ENCODE results near the gene TRIOBP. TPM values are rescaled to one million over a fixed set of nuclear protein-coding genes. Genes with fewer than 3 reads are reported as not detected.

The TRIOBP gene
- total and polyA plus RNA-seq, 2 donors (not counting 3 experiments of a cell fraction or from before 2014, with no cell fraction given): 60.6 to 104 TPM

DNA sequence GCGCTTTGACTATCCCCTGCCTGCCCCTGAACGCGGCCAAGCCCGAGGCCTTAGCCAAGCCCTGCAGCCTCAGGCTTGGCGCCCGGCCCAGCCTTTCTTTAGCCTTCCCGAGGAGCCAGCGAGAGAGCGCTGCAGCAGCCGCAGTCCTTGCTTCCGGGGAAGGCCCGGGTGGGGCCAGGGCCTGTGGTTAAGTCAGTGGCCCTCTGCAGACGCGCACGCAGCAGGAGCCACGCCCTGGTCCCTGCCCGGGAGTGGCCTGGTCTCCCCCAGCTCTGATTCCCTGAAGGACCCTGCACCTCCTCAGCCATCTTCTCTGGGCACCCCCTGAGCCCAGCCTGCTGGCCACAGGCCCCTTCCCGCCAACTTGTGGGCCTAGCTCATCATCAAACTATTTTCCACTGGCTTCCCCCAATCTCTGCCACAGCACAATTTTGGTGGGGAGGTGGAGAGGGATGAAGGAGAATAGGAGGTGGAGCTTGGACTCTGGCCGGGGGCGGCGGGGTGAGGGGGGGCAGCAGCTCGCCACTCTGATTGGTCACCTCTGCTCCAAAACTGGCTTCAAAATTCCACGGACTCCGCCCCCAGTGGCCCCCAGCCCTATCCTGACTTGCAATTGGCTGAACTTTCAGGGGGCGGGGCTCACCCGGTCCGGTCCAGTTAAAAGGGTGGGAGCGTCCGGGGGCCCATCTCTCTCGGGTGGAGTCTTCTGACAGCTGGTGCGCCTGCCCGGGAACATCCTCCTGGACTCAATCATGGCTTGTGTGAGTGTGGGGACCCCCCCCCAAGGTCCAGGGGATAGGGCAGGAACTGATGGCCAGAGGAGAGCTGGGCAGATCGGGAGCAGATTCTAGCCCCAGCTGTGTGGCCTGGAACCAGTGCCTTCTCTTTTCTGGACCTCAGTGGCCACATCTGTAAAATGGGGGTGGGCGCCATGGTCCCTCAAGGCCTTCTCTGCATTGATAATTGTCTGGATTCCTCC lies 21.6 kb upstream of the TRIOBP start, which contains the start of gene LGALS1:
LGALS1 (plus strand) TSS at position 686 of the 979 bp plus-strand sequence; CDS start at position 753, 67 bp downstream.
- ChIA-PET CTCF (interaction anchor here (0.7 to 4.0 kb wide), 6 partner anchors 13 to 83 kb away, joined by 3 to 70 read pairs (median 10); partner anchors contain the start of gene PDXP), POLR2A (interaction anchor here (0.6 to 1.6 kb wide), 4 partner anchors 11 to 36 kb away, joined by 3 to 8 read pairs (median 6); partner anchors contain the start of genes NOL12, PDXP and SH3BP1)
- peaks cover 9% of the 10 kb centered on the region for H3K4me1 ChIP-seq (ENCODE audit: control insufficient read depth, extremely low read depth, insufficient read depth, low read length)
- no peaks in the 10 kb centered on the region for H3K27me3 ChIP-seq (ENCODE audit: control insufficient read depth in 2 of 2, insufficient read depth in 2 of 2, low read length in 2 of 2)
- BruUV-seq (replicated peaks): TSS peak; percentile 78
- peak within 1 kb of the TSS; percentile 54 for H3K9ac ChIP-seq (replicated peaks; ENCODE audit: extremely low read depth, insufficient read depth, low read length)
- peak within 1 kb of the TSS; percentile 79 for H3K4me2 ChIP-seq (ENCODE audit: insufficient read depth, low read length)
- dilution Hi-C loops (cut with MboI; ENCODE audit: extremely low pct_ligation_motif_present, low sequenced_read_pairs) (no loop called here), intact Hi-C loops (cut with micrococcal nuclease) (loop anchor here (1.0 to 5.0 kb wide), 5 partner anchors 17 to 117 kb away; partner anchors contain the start of genes CDC42EP1 and PDXP)
- H3K27ac ChIP-seq (ENCODE audit: insufficient read depth, low read depth, low read length): peak within 1 kb of the TSS; percentile 81
- H3K9me3 ChIP-seq (replicated peaks; ENCODE audit: control insufficient read depth, insufficient read depth, low read length): no peaks in the 10 kb centered on the region
- peaks cover 28% of the 10 kb centered on the region for H3K79me2 ChIP-seq (ENCODE audit: control insufficient read depth, insufficient read depth, low read length)
- H3K4me3 ChIP-seq (replicated peaks in 1 of 3; ENCODE audit: insufficient read depth in 1 of 3, low read depth in 1 of 3, low read length in 3 of 3): peak within 1 kb of the TSS; percentile 63 to 76 (median 66)
- H3K36me3 ChIP-seq (ENCODE audit: control insufficient read depth in 2 of 2, extremely low read depth in 1 of 2, insufficient read depth in 2 of 2, low read length in 2 of 2): peaks cover 7 to 8% of the 10 kb centered on the region in 2 experiments
- H4K20me1 ChIP-seq (replicated peaks; ENCODE audit: control insufficient read depth, extremely low read depth, insufficient read depth, low read length): no peaks in the 10 kb centered on the region
- peak within 1 kb of the TSS; percentile 16 for H2AFZ ChIP-seq (ENCODE audit: low read depth, low read length)
- TF ChIP-seq MYC (IDR thresholded peaks at IDR 0.05; ENCODE audit: low read depth, low read length) (no peak), JUN (IDR thresholded peaks at IDR 0.05; ENCODE audit: borderline replicate concordance, insufficient read depth, insufficient read length, low read depth) (no peak), EZH2 (IDR thresholded peaks at IDR 0.05; ENCODE audit: borderline replicate concordance, low read depth, low read length, severe bottlenecking) (no peak), MAX (IDR thresholded peaks at IDR 0.05; ENCODE audit: insufficient read depth, insufficient read length) (no peak), GATA2 (IDR thresholded peaks at IDR 0.05; ENCODE audit: insufficient read depth, insufficient read length, low read depth, low read length) (no peak), POLR2A (IDR thresholded peaks at IDR 0.05; ENCODE audit: low read depth, low read length) (peak; percentile 98), POLR2AphosphoS5 (IDR thresholded peaks at IDR 0.05; ENCODE audit: insufficient read depth, low read depth, low read length) (peak; percentile 93)
- TF ChIP-seq, protein P1, sequence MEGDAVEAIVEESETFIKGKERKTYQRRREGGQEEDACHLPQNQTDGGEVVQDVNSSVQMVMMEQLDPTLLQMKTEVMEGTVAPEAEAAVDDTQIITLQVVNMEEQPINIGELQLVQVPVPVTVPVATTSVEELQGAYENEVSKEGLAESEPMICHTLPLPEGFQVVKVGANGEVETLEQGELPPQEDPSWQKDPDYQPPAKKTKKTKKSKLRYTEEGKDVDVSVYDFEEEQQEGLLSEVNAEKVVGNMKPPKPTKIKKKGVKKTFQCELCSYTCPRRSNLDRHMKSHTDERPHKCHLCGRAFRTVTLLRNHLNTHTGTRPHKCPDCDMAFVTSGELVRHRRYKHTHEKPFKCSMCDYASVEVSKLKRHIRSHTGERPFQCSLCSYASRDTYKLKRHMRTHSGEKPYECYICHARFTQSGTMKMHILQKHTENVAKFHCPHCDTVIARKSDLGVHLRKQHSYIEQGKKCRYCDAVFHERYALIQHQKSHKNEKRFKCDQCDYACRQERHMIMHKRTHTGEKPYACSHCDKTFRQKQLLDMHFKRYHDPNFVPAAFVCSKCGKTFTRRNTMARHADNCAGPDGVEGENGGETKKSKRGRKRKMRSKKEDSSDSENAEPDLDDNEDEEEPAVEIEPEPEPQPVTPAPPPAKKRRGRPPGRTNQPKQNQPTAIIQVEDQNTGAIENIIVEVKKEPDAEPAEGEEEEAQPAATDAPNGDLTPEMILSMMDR (IDR thresholded peaks at IDR 0.05; ENCODE audit: extremely low read depth in 1 of 2, insufficient read depth in 1 of 2, low read depth in 1 of 2, low read length in 2 of 2): no peak
- H3K9me1 ChIP-seq (replicated peaks; ENCODE audit: control insufficient read depth, extremely low read depth, insufficient read depth, low read length): no peaks in the 10 kb centered on the region
- DNase-seq (ENCODE audit: low read depth, low spot score) (peak; percentile 86), FAIRE-seq (peak; percentile 99)

Measured in endothelial cell of umbilical vein (primary cell).